DND-41 (cell line): ENCODE data around the gene MACROD2.

ENCODE experiments used
- ATAC-seq: fragments of 200-7000 bp; cut with Tn5 transposase; 3 replicates; pipeline ENCODE4 v1.9.1; 2021; ENCODE audit warnings: low read depth; ENCODE audit not compliant: insufficient read depth
- DNase-seq: peaks from one replicate; pipeline ENCODE4 v3.0.0-alpha.2; 2020
- H2AFZ ChIP-seq: 2 replicates; pipeline ENCODE4 v1.6.0; 2012; ENCODE audit warnings: low read depth, low read length
- H3K27ac ChIP-seq: 2 replicates; pipeline ENCODE4 v1.5.1; 2012; ENCODE audit warnings: low read length, inconsistent platforms
- H3K27me3 ChIP-seq: fragments of 200-600 bp; sonication (generic); 2 replicates; pipeline ENCODE4 v1.6.0; 2012; ENCODE audit warnings: low read length, mild to moderate bottlenecking, inconsistent platforms; ENCODE audit not compliant: insufficient read depth, poor library complexity
- H3K36me3 ChIP-seq: 2 replicates; pipeline ENCODE4 v1.5.1; 2012; ENCODE audit warnings: low read length, inconsistent platforms; ENCODE audit not compliant: insufficient read depth
- H3K4me1 ChIP-seq: 2 replicates; pipeline ENCODE4 v1.5.1; 2012; ENCODE audit warnings: mild to moderate bottlenecking, low read length; ENCODE audit not compliant: insufficient read depth
- H3K4me2 ChIP-seq: 2 replicates; pipeline ENCODE4 v1.6.0; 2012; ENCODE audit warnings: mild to moderate bottlenecking, moderate library complexity, low read length, inconsistent platforms; ENCODE audit not compliant: insufficient read depth
- H3K4me3 ChIP-seq, 2 experiments: fragments of 200-600 bp in 1 of 2; shearing (Covaris generic) in 1 of 2; 2 replicates each; pipeline ENCODE4 v1.5.1; 2012 to 2016; ENCODE audit warnings: inconsistent platforms in 2 of 2, low read length in 2 of 2, mild to moderate bottlenecking in 2 of 2, low read depth in 1 of 2, moderate library complexity in 1 of 2
- H3K79me2 ChIP-seq: 2 replicates; pipeline ENCODE4 v1.6.0; 2012; ENCODE audit warnings: low read length, inconsistent platforms; ENCODE audit not compliant: insufficient read depth
- H3K9ac ChIP-seq: 2 replicates; pipeline ENCODE4 v1.6.0; 2012; ENCODE audit warnings: low read depth, mild to moderate bottlenecking, inconsistent platforms, low read length, moderate library complexity
- H3K9me3 ChIP-seq: 2 replicates; pipeline ENCODE4 v1.5.1; 2012; ENCODE audit warnings: low read length, moderate library complexity, mild to moderate bottlenecking, inconsistent platforms; ENCODE audit not compliant: insufficient read depth, severe bottlenecking
- H4K20me1 ChIP-seq: 2 replicates; pipeline ENCODE4 v1.6.0; 2012; ENCODE audit warnings: low read length; ENCODE audit not compliant: insufficient read depth
- EZH2 ChIP-seq: IDR thresholded peaks from 3 replicates; pipeline ENCODE4 v1.6.1; 2012; ENCODE audit warnings: borderline replicate concordance, low read depth, mild to moderate bottlenecking, moderate library complexity, low read length, inconsistent platforms; ENCODE audit not compliant: severe bottlenecking
- TF ChIP-seq, protein P1 (sequence below): IDR thresholded peaks from 2 replicates; pipeline ENCODE4 v1.5.1; 2012; ENCODE audit warnings: borderline replicate concordance, low read length, moderate library complexity, mild to moderate bottlenecking; ENCODE audit not compliant: poor library complexity, severe bottlenecking; ENCODE audit errors: extremely low read depth

MACROD2 gene

GRCh38 chr20:15759594-15759993 lies 1764.3 kb downstream of the MACROD2 start:
- Histone ChIP-seq H3K36me3 (no peaks in the 10 kb centered on the region), H3K4me3 (no peak overlapping the region), H3K9me3 (no peaks in the 10 kb centered on the region), H4K20me1 (no peaks in the 10 kb centered on the region), H3K27ac (no peak overlapping the region), H3K27me3 (no peaks in the 10 kb centered on the region), H2AFZ (no peak overlapping the region), H3K9ac (no peak overlapping the region), H3K79me2 (no peaks in the 10 kb centered on the region), H3K4me2 (no peak overlapping the region), H3K4me1 (no peaks in the 10 kb centered on the region)
- DNase-seq (no peak), ATAC-seq (no peak)
- TF ChIP-seq, protein P1, sequence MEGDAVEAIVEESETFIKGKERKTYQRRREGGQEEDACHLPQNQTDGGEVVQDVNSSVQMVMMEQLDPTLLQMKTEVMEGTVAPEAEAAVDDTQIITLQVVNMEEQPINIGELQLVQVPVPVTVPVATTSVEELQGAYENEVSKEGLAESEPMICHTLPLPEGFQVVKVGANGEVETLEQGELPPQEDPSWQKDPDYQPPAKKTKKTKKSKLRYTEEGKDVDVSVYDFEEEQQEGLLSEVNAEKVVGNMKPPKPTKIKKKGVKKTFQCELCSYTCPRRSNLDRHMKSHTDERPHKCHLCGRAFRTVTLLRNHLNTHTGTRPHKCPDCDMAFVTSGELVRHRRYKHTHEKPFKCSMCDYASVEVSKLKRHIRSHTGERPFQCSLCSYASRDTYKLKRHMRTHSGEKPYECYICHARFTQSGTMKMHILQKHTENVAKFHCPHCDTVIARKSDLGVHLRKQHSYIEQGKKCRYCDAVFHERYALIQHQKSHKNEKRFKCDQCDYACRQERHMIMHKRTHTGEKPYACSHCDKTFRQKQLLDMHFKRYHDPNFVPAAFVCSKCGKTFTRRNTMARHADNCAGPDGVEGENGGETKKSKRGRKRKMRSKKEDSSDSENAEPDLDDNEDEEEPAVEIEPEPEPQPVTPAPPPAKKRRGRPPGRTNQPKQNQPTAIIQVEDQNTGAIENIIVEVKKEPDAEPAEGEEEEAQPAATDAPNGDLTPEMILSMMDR: peak; percentile 12
- TF ChIP-seq EZH2: no peak

- TF ChIP-seq, protein P1: no peak
- TF ChIP-seq EZH2: no peak
- Histone ChIP-seq H4K20me1 (no peaks in the 10 kb centered on the region), H3K36me3 (no peaks in the 10 kb centered on the region), H3K4me2 (no peak overlapping the region), H3K4me1 (no peaks in the 10 kb centered on the region), H3K27ac (no peak overlapping the region), H3K27me3 (no peaks in the 10 kb centered on the region), H3K4me3 (no peak overlapping the region), H3K79me2 (no peaks in the 10 kb centered on the region), H2AFZ (no peak overlapping the region), H3K9me3 (no peaks in the 10 kb centered on the region), H3K9ac (no peak overlapping the region)
- DNase-seq (no peak), ATAC-seq (no peak)
These were observed 1764.8 kb downstream of the MACROD2 start for GRCh38 chr20:15760001-15760621.

DNA sequence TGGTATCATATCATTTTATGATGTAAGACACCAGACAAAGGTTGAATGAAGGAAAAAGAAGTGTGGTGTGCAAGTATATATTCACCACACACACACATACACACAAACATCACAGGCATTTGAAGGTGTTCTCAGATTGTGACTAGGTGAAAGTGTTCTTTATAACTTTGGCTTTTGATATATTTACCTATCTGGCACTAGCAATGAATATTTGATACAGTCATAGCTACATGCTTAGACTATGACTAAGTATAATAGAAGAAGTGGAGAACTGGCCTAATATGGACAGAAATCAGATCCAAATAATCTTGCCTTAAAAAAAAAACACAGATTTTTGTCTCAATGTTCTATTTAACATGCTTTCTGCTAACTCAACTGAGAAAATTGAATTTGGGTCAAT lies 1768.0 kb downstream of the MACROD2 start:
- TF ChIP-seq, protein P1: no peak
- no peak for TF ChIP-seq EZH2
- no peaks in the 10 kb centered on the region for H3K36me3 ChIP-seq
- no peaks in the 10 kb centered on the region for H3K4me1 ChIP-seq
- no peaks in the 10 kb centered on the region for H3K27me3 ChIP-seq
- H3K4me2 ChIP-seq: no peak overlapping the region
- no peaks in the 10 kb centered on the region for H4K20me1 ChIP-seq
- H3K4me3 ChIP-seq: no peak overlapping the region
- H3K79me2 ChIP-seq: no peaks in the 10 kb centered on the region
- no peak overlapping the region for H3K9ac ChIP-seq
- H2AFZ ChIP-seq: no peak overlapping the region
- no peak overlapping the region for H3K27ac ChIP-seq
- ATAC-seq: no peak
- no peaks in the 10 kb centered on the region for H3K9me3 ChIP-seq
- DNase-seq: no peak
